Ascending aorta (tissue), 2 donors: ENCODE measurements around the gene SHROOM2. TPM values are rescaled to one million over a fixed set of nuclear protein-coding genes. Genes with fewer than 3 reads are reported as not detected.

Experiments used
- DNase-seq, 2 donors: peaks; one replicate each; pipeline ENCODE4 v3.0.0-alpha.2; 2019; ENCODE audit warnings: low spot score in 2 of 2
- H3K27ac ChIP-seq, 2 donors: fragments of 200-600 bp; sonication (generic); one replicate each; pipeline ENCODE4 v1.5.1; 2016 to 2017; ENCODE audit warnings: mild to moderate bottlenecking in 1 of 2
- H3K27me3 ChIP-seq: fragments of 200-600 bp; sonication (generic); one replicate; pipeline ENCODE4 v1.5.1; 2017
- H3K36me3 ChIP-seq, 2 donors: fragments of 200-600 bp; sonication (generic); one replicate each; pipeline ENCODE4 v1.5.1; 2016
- H3K4me1 ChIP-seq, 2 donors: fragments of 200-600 bp; sonication (generic); one replicate each; pipeline ENCODE4 v1.5.1; 2016 to 2017; ENCODE audit warnings: mild to moderate bottlenecking in 1 of 2
- H3K4me3 ChIP-seq, 2 donors: fragments of 200-600 bp; sonication (generic); one replicate each; pipeline ENCODE4 v1.5.1; 2016 to 2017; ENCODE audit warnings: mild to moderate bottlenecking in 1 of 2
- H3K9me3 ChIP-seq, 2 donors: fragments of 200-600 bp; sonication (generic); one replicate each; pipeline ENCODE4 v1.5.1; 2016
- intact Hi-C: fragments of 100-400 bp; cut with DNase I; formaldehyde crosslinking; loops from one replicate; pipeline ENCODE4 v1.15.1; 2023
- total RNA-seq: library from RNA; depleted of rRNA; stranded (reverse); fragments of >200 nt; gene quantifications from one replicate; pipeline ENCODE4 v1.1.0, GENCODE V29; 2016
- TF ChIP-seq, protein P1 (sequence below), 3 experiments: fragments of 200-600 bp in 2 of 3; fragments of 450-650 bp in 1 of 3; sonication (generic) in 2 of 3; IDR thresholded peaks; one replicate each; pipeline ENCODE4 v1.5.1; 2016 to 2019; ENCODE audit warnings: antibody characterized with exemption in 3 of 3, mild to moderate bottlenecking in 1 of 3, moderate library complexity in 1 of 3

The SHROOM2 gene
- total RNA-seq, 1 donor from 2014 or later: 7.5 TPM

DNA sequence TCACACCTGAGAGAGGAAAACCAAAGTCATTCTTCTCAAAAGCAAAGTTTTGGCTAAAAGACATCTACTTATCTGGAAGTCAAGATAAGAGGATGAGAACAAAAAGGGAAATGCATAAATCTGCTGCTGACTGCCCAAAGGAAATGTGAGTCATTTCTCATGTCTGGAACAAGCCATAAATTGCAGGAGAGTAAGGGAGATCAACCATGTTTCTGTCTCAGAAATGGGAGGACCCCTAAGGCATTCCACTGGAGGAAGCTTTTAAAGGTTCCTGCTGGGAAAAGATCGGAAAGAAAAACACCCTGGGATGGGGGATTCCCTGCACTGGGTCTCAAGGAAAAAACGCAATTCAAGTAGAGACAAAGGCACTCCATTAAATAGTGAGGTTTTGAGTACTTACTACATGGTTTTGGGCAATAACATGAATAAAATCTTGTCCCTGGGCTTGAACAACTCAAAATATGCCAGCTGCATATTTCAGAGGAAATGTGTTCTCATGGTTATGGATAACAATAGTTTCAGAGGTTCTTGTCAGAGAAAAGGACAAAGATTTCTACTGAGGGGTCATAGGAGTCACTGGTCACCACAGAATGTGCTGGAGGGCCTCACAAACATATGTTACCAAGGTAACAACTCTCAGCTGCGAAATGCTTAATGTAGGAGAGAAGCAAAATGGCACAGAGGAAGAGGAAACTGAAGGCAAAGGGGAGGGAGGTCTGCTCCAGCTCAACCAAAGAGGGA, 39.9 kb upstream of the SHROOM2 start:
- Histone ChIP-seq H3K4me1 (no peaks in the 10 kb centered on the region), H3K27ac (no peak overlapping the region), H3K4me3 (no peak overlapping the region), H3K36me3 (no peaks in the 10 kb centered on the region), H3K27me3 (no peaks in the 10 kb centered on the region), H3K9me3 (no peaks in the 10 kb centered on the region)
- no peak for DNase-seq
- TF ChIP-seq, protein P1, sequence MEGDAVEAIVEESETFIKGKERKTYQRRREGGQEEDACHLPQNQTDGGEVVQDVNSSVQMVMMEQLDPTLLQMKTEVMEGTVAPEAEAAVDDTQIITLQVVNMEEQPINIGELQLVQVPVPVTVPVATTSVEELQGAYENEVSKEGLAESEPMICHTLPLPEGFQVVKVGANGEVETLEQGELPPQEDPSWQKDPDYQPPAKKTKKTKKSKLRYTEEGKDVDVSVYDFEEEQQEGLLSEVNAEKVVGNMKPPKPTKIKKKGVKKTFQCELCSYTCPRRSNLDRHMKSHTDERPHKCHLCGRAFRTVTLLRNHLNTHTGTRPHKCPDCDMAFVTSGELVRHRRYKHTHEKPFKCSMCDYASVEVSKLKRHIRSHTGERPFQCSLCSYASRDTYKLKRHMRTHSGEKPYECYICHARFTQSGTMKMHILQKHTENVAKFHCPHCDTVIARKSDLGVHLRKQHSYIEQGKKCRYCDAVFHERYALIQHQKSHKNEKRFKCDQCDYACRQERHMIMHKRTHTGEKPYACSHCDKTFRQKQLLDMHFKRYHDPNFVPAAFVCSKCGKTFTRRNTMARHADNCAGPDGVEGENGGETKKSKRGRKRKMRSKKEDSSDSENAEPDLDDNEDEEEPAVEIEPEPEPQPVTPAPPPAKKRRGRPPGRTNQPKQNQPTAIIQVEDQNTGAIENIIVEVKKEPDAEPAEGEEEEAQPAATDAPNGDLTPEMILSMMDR (IDR thresholded peaks at IDR 0.05): no peak
- intact Hi-C loops: no loop called here

- H3K36me3 ChIP-seq: no peaks in the 10 kb centered on the region
- intact Hi-C loops: no loop called here
- TF ChIP-seq, protein P1 (IDR thresholded peaks at IDR 0.05): no peak
- no peaks in the 10 kb centered on the region for H3K27me3 ChIP-seq
- H3K4me3 ChIP-seq: no peak overlapping the region
- no peaks in the 10 kb centered on the region for H3K4me1 ChIP-seq
- H3K9me3 ChIP-seq: no peaks in the 10 kb centered on the region
- DNase-seq: no peak
- no peak overlapping the region for H3K27ac ChIP-seq
These were observed 38.6 kb upstream of the SHROOM2 start for GRCh38 chrX:9747644-9748043.

GRCh38 chrX:9749146-9749692, 37.0 kb upstream of the SHROOM2 start:
- intact Hi-C loops: no loop called here
- TF ChIP-seq, protein P1 (IDR thresholded peaks at IDR 0.05): no peak
- no peaks in the 10 kb centered on the region for H3K27me3 ChIP-seq
- H3K36me3 ChIP-seq: no peaks in the 10 kb centered on the region
- no peaks in the 10 kb centered on the region for H3K9me3 ChIP-seq
- no peak overlapping the region for H3K4me3 ChIP-seq
- no peaks in the 10 kb centered on the region for H3K4me1 ChIP-seq
- no peak for DNase-seq
- H3K27ac ChIP-seq: no peak overlapping the region

- no peaks in the 10 kb centered on the region for H3K36me3 ChIP-seq
- H3K4me3 ChIP-seq: no peak overlapping the region
- H3K27ac ChIP-seq: no peak overlapping the region
- TF ChIP-seq, protein P1 (IDR thresholded peaks at IDR 0.05): no peak
- H3K4me1 ChIP-seq: no peaks in the 10 kb centered on the region
- peaks cover 0 to 5% of the 10 kb centered on the region in 2 donors for H3K9me3 ChIP-seq
- intact Hi-C loops: no loop called here
- no peak for DNase-seq
- no peaks in the 10 kb centered on the region for H3K27me3 ChIP-seq
These were observed 28.9 kb upstream of the SHROOM2 start for GRCh38 chrX:9757366-9757765.

DNA sequence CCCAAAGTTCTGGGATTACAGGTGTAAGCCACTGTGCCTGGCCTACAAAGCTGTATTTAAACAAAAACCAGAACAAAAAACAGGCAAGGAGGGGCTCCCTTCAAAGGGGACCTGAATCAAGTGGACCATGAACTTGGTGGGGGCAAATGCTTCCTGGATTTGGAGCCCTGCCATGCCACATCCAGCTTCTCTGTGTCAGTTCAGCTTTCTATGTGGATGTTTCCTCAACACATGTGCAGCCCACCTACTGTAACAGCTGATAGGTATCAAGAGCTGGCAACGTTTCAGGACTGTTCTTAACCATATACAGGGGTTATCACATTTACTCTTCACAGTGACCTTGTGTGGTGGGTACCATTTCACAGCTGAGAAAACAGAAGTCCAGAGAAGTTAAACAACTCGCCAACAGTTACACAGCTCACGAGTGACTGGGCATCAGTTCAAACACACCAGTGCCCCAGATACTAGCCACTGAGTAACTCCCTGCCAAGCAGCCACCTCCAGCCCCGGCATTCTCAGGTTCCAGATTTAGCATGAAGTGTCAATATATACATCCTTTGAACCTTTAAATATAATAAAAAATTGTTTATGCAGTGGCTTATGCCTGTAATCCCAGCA, 28.1 kb upstream of the SHROOM2 start:
- no peak for DNase-seq
- H3K27me3 ChIP-seq: no peaks in the 10 kb centered on the region
- intact Hi-C loops: no loop called here

More for the DNA sequence above, 28.1 kb upstream of the SHROOM2 start:
- Histone ChIP-seq H3K27ac (no peak overlapping the region), H3K4me1 (no peaks in the 10 kb centered on the region), H3K36me3 (no peaks in the 10 kb centered on the region), H3K4me3 (no peak overlapping the region), H3K9me3 (peaks cover 0 to 5% of the 10 kb centered on the region in 2 donors)
- TF ChIP-seq, protein P1 (IDR thresholded peaks at IDR 0.05): no peak
